ENCODE measurements around the gene DDTL. TPM values are rescaled to one million over a fixed set of nuclear protein-coding genes. Genes with fewer than 3 reads are reported as not detected.

DDTL gene
- total and polyA plus RNA-seq, 2 of the 8 experiments (the other 6 are each of a cell fraction or from before 2014, with no cell fraction given), result 2.1 to 3.1 TPM

DNA sequence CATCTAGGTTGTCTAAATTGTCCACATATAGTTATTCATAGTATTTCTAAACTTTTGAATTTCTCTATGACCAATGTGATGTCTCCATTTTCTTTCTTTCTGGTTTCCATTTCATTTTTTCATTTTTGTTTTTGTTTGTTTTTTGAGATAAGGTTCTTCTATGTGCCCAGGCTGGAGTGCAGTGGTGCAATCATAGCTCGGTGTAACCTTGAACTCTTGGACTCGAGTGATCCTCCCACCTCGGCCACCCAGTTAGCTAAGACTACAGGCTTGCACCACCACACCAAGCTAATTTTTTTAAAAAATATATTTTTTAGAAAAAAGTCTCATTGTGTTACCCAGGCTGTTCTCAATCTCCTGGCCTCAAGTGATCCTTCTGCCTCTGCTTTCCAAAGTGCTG is 30.4 kb downstream of the DDTL start:
- H4K5ac ChIP-seq (ENCODE audit: insufficient read length, low read depth, low read length), result no peak overlapping the region
- no peak overlapping the region for H2BK20ac ChIP-seq (ENCODE audit: low read length)
- H3K4ac ChIP-seq (replicated peaks; ENCODE audit: insufficient read length, low read depth, low read length), result no peak overlapping the region
- no peaks in the 10 kb centered on the region for H3K79me2 ChIP-seq (ENCODE audit: control insufficient read depth in 1 of 2, insufficient read depth in 2 of 2, low read length in 2 of 2)
- H2BK120ac ChIP-seq (replicated peaks; ENCODE audit: low read depth, low read length), result no peak overlapping the region
- no peak overlapping the region for H3K9ac ChIP-seq (replicated peaks in 1 of 4; ENCODE audit: extremely low read depth in 1 of 4, low read depth in 3 of 4, low read length in 3 of 4)
- H3K79me1 ChIP-seq (ENCODE audit: low read depth, low read length), result no peaks in the 10 kb centered on the region
- H2BK5ac ChIP-seq (ENCODE audit: low read depth, low read length), result no peak overlapping the region
- POLR2A ChIA-PET (ENCODE audit: partially characterized antibody), result no interaction called here
- no peak overlapping the region for H2BK15ac ChIP-seq (ENCODE audit: low read length)
- no peaks in the 10 kb centered on the region; a peak in 1 of 4 replicates for H3K9me3 ChIP-seq (ENCODE audit: insufficient read depth in 2 of 2, low read depth in 1 of 2, low read length in 1 of 2)
- no peak overlapping the region for H3K14ac ChIP-seq (ENCODE audit: insufficient read length)
- H3K56ac ChIP-seq (replicated peaks; ENCODE audit: insufficient read length, low read depth, low read length), result no peak overlapping the region
- no peak overlapping the region for H3K18ac ChIP-seq (ENCODE audit: extremely low read depth, low read length)
- H2AFZ ChIP-seq (ENCODE audit: low read length), result no peak overlapping the region
- no peak for DNase-seq (ENCODE audit: low read depth in 1 of 2, low spot score in 2 of 2)
- no peak overlapping the region for H4K8ac ChIP-seq (ENCODE audit: extremely low read depth, insufficient read depth, low read length)
- CTCF ChIA-PET (ENCODE audit: partially characterized antibody), result no interaction called here
- H3K4me1 ChIP-seq (replicated peaks in 1 of 4; ENCODE audit: control insufficient read depth in 3 of 4, insufficient read depth in 4 of 4, low read length in 3 of 4), result peaks cover 0 to 3% (median 0%) of the 10 kb centered on the region in 4 experiments; a peak in 2 of 7 replicates
- no peak overlapping the region for H2AK5ac ChIP-seq (ENCODE audit: low read depth, low read length)
- FAIRE-seq, result no peak
- 95% methylated on average over 3 of the region's 3 CpGs; no CpG with 5 or more reads in 1 of the 2 experiments for WGBS, 2 experiments (ENCODE audit: extremely low coverage in 1 of 2, insufficient coverage in 1 of 2, insufficient read length in 1 of 2, insufficient replicate concordance in 2 of 2, low coverage in 1 of 2, low lambda C conversion rate in 2 of 2, missing lambda C conversion rate in 1 of 2)
- H3K4me3 ChIP-seq (ENCODE audit: extremely low read depth in 1 of 4, insufficient read depth in 2 of 4, low read depth in 3 of 4, low read length in 4 of 4), result no peak overlapping the region
- no peaks in the 10 kb centered on the region for H3K23me2 ChIP-seq (ENCODE audit: low read depth, low read length)
- no peaks in the 10 kb centered on the region for H4K20me1 ChIP-seq (replicated peaks in 1 of 2; ENCODE audit: control insufficient read depth in 1 of 2, insufficient read depth in 2 of 2, low read length in 2 of 2)
- no peak overlapping the region for H2BK12ac ChIP-seq (ENCODE audit: low read depth, low read length)
- H3K27ac ChIP-seq (ENCODE audit: low read depth, low read length), result no peak overlapping the region
- H3K23ac ChIP-seq (ENCODE audit: insufficient read length), result no peak overlapping the region
- TF ChIP-seq KDM4A (IDR thresholded peaks at IDR 0.05; ENCODE audit: low read depth, low read length, severe bottlenecking) (no peak), NANOG (IDR thresholded peaks at IDR 0.05; ENCODE audit: insufficient read depth, low read depth, low read length, poor library complexity, severe bottlenecking) (no peak), RFX5 (IDR thresholded peaks at IDR 0.05; ENCODE audit: borderline replicate concordance, low read depth, low read length) (no peak), JUN (IDR thresholded peaks at IDR 0.05; ENCODE audit: low read depth, low read length) (no peak), SP2 (IDR thresholded peaks at IDR 0.05; ENCODE audit: low read length) (no peak), HDAC2 (IDR thresholded peaks at IDR 0.05; ENCODE audit: borderline replicate concordance in 1 of 2, low read depth in 2 of 2, low read length in 2 of 2) (no peak), YY1 (IDR thresholded peaks at IDR 0.05; ENCODE audit: low read depth, low read length) (no peak)
- no peak overlapping the region for H3K4me2 ChIP-seq (ENCODE audit: insufficient read depth in 1 of 2, low read depth in 2 of 2, low read length in 2 of 2)
- H4K91ac ChIP-seq (replicated peaks; ENCODE audit: insufficient read length, low read length), result no peak overlapping the region
- H3K36me3 ChIP-seq (ENCODE audit: control insufficient read depth in 2 of 4, insufficient read depth in 4 of 4, low read length in 3 of 4), result no peaks in the 10 kb centered on the region
- H3K27me3 ChIP-seq (replicated peaks in 1 of 4; ENCODE audit: control insufficient read depth in 3 of 4, extremely low read depth in 1 of 4, insufficient read depth in 3 of 4, low read length in 3 of 4), result peaks cover 0 to under 1% (median 0%) of the 10 kb centered on the region in 4 experiments; a peak in 1 of 7 replicates

Data from H1 (cell line).